Left renal pelvis (tissue), 4 donors: ENCODE measurements around the gene GAP43. TPM values are rescaled to one million over a fixed set of nuclear protein-coding genes. Genes with fewer than 3 reads are reported as not detected.
A peak's percentile ranks its signal among the peaks of the same experiment; 100 is the strongest.
"Not testable (repeated sequence)": the region's sequence is repeated elsewhere in the genome, so short reads cannot be mapped to it uniquely, and the experiment has no call there.

Experiments used
- DNase-seq, 4 donors: peaks; one replicate each; pipeline ENCODE4 v3.0.0-alpha.2; 2013; ENCODE audit warnings: low read depth in 4 of 4, low spot score in 3 of 4
- polyA plus RNA-seq, 4 donors: library from polyadenylated mRNA; unstranded; fragments of 120-200 nt; gene quantifications; one replicate each; pipeline ENCODE4 v1.2.1, GENCODE V29; 2013; ENCODE audit not compliant: insufficient read length in 4 of 4

The GAP43 gene
- polyA plus RNA-seq, 4 donors, result 0.52 to 28.6 (median 3.4) TPM

- DNase-seq, result peak; percentile 38 to 66 (median 59)
These were observed 69.7 kb downstream of the GAP43 start for GRCh38 chr3:115692887-115693524.

GRCh38 chr3:115693868-115694267 is 70.6 kb downstream of the GAP43 start:
- DNase-seq, result no peak

GRCh38 chr3:115695090-115695489 is 71.8 kb downstream of the GAP43 start:
- DNase-seq, result no peak

- DNase-seq, result no peak
These were observed 74.1 kb downstream of the GAP43 start for GRCh38 chr3:115697263-115698053.

- peak in 1 of 4 donors; percentile 6 for DNase-seq
These were observed 75.7 kb downstream of the GAP43 start for GRCh38 chr3:115698851-115699591.

- DNase-seq, result no peak
These were observed 76.4 kb downstream of the GAP43 start for GRCh38 chr3:115699706-115700105.

GRCh38 chr3:115702598-115702997 is 79.3 kb downstream of the GAP43 start:
- DNase-seq, result no peak

DNA sequence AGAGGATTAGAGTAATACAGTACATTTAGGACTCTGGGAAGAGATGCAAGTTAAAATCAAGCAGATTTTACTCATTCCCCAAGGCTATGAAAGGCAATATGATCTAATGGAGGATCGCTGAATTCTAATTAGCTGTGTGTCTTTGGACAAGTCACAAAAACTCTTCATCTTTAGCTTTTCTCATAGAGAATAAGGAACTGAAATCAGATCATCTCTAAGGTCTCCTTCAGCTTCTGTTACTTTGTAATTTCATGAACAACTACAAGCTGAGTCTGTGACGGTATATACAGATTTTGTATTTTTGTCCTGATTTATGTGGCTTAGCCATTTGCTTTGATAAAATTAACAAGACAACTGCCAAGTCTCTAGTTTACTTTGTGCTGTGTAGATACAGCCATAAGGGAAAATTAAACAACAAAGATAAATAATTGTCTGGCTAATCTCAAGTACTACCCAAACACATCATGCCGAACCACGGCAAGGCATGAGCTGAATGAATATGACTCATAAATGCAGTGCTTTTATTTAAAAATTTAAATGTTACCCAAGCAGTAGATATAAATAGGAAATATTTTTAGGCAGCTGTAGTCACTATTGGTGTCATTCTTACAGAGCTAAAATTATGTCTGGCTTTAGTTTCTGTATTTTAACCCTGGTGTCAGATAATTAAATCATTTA is 81.5 kb downstream of the GAP43 start:
- DNase-seq, result no peak

- no peak for DNase-seq
These were observed 83.1 kb downstream of the GAP43 start for GRCh38 chr3:115706311-115706829.

DNA sequence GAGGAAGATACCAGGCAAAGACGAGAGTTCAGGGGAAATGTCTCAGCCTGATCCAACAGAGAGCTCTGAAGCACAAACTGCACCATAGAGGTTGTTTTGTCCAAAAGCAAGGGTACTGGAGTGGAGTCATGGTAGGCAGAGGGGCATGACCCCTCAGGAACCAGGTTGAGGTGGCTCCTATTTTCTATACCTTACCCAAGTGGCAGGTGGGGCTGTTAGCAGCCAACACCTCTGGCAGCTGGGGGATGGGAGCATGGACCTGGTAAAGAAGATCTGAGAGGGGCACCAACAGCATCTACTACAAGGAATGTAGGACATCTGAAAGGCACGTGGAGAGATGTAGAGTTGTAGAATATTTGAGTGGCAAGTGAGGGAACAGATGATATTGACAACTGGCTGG is 85.2 kb downstream of the GAP43 start:
- DNase-seq, result no peak

- no peak for DNase-seq
These were observed 85.8 kb downstream of the GAP43 start for GRCh38 chr3:115709093-115709492.

DNA sequence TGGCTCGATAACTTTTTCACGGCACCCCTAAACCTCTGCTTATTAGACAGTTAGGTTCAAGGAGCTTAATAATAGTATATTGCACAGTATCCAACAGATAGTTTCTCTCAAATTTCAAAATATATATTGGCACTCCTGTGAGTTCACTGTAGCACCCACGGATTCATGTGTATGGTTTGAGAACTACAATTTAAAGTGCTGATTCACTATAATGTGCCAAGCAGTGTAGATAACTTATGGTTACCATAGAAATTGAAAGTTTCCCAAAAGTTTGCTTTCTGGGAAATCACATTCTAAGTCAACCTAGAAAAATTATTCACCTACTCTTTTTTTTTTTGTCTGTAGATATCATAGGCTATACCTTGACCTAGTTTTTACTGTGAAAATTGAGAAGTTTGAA is 86.6 kb downstream of the GAP43 start:
- DNase-seq, result no peak

DNA sequence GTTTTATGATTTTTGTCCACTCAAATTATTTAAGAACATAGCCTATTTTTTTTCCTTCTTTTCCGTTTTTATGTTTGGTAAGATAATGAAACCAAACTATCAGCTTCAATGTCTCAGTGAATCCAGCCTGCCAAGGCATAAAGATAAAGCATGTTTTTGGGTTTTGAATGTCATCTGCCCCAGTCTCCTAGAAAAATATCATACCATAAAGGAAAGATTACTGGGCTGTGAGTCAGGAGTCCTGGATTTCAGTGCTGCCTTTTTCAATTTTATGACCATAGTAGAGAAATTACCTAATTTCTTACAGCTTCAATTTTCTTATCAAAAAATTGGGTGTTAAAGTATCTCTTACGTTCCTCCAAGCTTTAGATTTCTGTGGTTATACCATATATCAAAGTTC is 87.5 kb downstream of the GAP43 start:
- DNase-seq, result no peak

DNA sequence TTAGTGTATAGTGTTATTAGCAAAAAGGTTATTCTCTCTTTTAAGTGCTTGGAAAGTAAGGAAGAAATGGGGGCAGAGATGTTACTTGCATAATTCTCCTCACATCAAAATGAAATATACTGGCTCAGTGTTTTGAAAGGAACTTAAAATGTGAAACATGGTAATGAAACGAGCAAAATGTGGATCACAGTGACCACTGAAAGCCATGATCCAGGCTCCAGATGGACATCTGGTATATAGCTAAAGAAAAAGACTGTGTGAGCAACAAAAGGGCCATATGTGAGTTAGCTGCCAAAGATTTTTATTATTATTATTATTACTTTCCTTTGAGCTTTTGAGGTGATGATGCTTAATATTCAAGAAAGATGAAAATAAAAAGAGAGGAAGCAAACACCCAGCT is 89.6 kb downstream of the GAP43 start:
- no peak for DNase-seq

GRCh38 chr3:115713284-115713683 is 90.0 kb downstream of the GAP43 start:
- DNase-seq, result no peak

GRCh38 chr3:115715241-115715745 is 92.0 kb downstream of the GAP43 start:
- no peak for DNase-seq

DNA sequence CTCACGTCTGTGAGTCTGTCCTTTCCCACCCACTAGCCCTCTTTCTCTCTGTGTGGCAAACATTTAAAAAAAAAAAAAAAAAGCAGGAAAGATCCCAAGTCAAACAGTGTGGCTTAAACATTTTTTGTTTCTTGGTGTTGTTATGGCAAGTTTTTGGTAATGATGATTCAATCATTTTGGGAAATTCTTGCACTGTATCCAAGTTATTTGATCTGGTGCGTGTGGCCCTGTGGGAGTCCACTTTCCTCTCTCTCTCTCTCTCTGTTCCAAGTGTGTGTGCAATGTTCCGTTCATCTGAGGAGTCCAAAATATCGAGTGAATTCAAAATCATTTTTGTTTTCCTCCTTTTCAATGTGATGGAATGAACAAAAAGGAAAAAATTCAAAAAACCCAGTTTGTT is 97.7 kb downstream of the GAP43 start:
- no peak for DNase-seq

DNA sequence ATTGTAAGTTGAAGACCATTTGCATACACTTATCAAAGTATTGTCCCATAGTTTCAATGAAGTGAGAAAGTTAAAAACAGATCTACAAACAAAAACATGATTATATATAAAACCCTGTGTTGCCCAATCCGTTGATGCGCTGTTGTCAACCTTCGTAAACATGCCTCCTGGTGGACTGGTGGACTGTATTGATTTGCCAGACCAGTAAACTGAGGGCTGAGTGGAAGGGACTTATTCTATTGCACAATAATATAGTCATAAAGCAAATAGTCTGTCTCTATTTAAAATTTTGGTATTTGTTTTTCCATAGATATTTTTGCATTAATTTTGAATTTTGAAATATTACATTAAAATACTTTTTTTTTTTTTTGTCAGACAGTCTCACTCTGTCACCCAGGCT is 102.5 kb downstream of the GAP43 start:
- DNase-seq, result no peak

- DNase-seq, result no peak
These were observed 103.8 kb downstream of the GAP43 start for GRCh38 chr3:115727135-115727534.

GRCh38 chr3:115728013-115728412 is 104.7 kb downstream of the GAP43 start:
- DNase-seq, result no peak

DNA sequence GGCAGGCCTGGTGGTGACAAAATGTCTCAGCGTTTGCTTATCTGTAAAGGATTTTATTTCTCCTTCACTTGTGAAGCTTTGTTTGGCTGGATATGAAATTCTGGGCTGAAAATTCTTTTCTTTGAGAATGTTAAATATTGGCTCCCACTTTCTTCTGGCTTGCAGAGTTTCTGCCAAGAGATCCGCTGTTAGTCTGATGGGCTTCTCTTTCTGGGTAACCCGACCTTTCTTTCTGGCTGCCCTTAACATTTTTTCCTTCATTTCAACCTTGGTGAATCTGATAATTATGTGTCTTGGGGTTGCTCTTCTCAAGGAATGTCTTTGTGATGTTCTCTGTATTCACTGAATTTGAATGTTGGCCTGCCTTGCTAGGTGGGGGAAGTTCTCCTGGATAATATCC is 113.0 kb downstream of the GAP43 start:
- DNase-seq, result not testable (repeated sequence)
